K562 (cell line): ENCODE measurements around the gene MEIS1. TPM values are rescaled to one million over a fixed set of nuclear protein-coding genes. Genes with fewer than 3 reads are reported as not detected.

Experiments used
- SMARCA4 ChIP-seq: fragments of 450-650 bp; IDR thresholded peaks from 2 replicates; pipeline ENCODE4 v1.6.1; 2016
- polyA plus RNA-seq, 8 experiments: library from polyadenylated mRNA; depleted of rRNA in 4 of 8; stranded (reverse) in 5 of 8; unstranded in 3 of 8; fragments of >200 nt; fragmentation: Nextera tagmentation in 2 of 8; fragmentation: Illumina TruSeq in 1 of 8; extraction: Ambion mirVana in 2 of 8; extraction: Trizol in 1 of 8; gene quantifications; 2 replicates each; pipeline versions ENCODE4 v1.2.1 to v1.2.3, GENCODE V29; 2011 to 2014; ENCODE audit warnings: inconsistent platforms in 1 of 8, missing spikeins in 1 of 8
- total RNA-seq, 7 experiments: library from RNA; depleted of rRNA in 6 of 7; stranded (reverse); fragments of >200 nt in 6 of 7; fragmentation: Illumina TruSeq in 2 of 7; extraction: Trizol in 2 of 7; gene quantifications; 2 replicates each; pipeline versions ENCODE4 v1.2.1 to v1.2.3, GENCODE V29; 2011 to 2021; ENCODE audit warnings: low replicate concordance in 1 of 7
- TF ChIP-seq, protein P1 (sequence below): fragments of 450-650 bp; IDR thresholded peaks from 2 replicates; pipeline ENCODE4 v1.6.1; 2016; ENCODE audit warnings: mild to moderate bottlenecking, moderate library complexity
- TF ChIP-seq, protein P2 (sequence below), 2 experiments: fragments of 450-650 bp; IDR thresholded peaks; 2 replicates each; pipeline ENCODE4 v1.6.1; 2016; ENCODE audit warnings: mild to moderate bottlenecking in 2 of 2, borderline replicate concordance in 1 of 2, low read depth in 1 of 2, moderate library complexity in 1 of 2
- TF ChIP-seq, protein P3 (sequence below): fragments of 450-650 bp; IDR thresholded peaks from 2 replicates; pipeline ENCODE4 v1.6.1; 2014; ENCODE audit warnings: low read depth, mild to moderate bottlenecking, moderate library complexity, borderline replicate concordance

The MEIS1 gene
- total and polyA plus RNA-seq, 9 of the 15 experiments (the other 6 are each of a cell fraction or from before 2014, with no cell fraction given), result 2.3 to 9.0 (median 5.9) TPM

DNA sequence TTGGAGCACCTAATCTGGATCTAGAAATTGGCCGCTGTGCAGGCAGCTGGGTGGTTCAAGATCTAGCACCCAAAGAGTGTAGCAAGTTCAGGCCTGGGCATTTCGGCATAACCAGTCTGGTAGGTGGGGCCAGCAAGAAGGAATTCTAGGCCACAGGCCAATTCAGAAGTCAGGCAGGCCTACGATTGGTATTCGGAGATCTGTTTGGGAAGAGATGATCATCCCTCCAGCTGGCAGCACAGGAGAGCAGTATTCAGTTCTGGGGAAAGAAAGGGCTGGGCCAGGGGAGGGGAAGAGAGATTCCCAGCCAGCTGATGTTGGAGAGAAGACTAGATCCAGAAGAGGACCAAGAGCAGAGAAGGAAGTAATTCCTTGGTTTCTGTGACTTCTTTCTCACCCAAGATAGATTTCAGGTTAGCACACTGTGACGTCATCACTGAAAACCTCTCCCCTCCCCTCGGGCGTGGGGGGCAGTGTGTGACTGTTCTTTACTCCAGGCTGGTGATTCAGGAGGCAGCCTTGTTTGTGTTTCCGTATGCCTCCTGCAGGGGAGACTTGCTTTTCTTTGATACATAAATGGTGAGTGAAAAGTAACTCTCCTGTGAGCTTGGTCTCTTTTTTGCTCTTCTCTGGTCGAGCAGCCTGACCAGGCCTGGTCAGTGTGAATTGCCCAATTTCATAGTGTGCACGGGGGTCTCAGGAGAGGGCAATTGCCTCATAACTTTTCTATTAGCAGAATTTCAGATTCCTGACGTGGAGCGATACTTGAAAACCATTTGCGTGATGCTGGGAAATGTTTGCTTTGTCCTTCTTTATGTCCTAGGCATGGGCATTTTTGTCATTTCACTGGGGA lies 61.1 kb downstream of the MEIS1 start (continued):
- TF ChIP-seq, protein P1, sequence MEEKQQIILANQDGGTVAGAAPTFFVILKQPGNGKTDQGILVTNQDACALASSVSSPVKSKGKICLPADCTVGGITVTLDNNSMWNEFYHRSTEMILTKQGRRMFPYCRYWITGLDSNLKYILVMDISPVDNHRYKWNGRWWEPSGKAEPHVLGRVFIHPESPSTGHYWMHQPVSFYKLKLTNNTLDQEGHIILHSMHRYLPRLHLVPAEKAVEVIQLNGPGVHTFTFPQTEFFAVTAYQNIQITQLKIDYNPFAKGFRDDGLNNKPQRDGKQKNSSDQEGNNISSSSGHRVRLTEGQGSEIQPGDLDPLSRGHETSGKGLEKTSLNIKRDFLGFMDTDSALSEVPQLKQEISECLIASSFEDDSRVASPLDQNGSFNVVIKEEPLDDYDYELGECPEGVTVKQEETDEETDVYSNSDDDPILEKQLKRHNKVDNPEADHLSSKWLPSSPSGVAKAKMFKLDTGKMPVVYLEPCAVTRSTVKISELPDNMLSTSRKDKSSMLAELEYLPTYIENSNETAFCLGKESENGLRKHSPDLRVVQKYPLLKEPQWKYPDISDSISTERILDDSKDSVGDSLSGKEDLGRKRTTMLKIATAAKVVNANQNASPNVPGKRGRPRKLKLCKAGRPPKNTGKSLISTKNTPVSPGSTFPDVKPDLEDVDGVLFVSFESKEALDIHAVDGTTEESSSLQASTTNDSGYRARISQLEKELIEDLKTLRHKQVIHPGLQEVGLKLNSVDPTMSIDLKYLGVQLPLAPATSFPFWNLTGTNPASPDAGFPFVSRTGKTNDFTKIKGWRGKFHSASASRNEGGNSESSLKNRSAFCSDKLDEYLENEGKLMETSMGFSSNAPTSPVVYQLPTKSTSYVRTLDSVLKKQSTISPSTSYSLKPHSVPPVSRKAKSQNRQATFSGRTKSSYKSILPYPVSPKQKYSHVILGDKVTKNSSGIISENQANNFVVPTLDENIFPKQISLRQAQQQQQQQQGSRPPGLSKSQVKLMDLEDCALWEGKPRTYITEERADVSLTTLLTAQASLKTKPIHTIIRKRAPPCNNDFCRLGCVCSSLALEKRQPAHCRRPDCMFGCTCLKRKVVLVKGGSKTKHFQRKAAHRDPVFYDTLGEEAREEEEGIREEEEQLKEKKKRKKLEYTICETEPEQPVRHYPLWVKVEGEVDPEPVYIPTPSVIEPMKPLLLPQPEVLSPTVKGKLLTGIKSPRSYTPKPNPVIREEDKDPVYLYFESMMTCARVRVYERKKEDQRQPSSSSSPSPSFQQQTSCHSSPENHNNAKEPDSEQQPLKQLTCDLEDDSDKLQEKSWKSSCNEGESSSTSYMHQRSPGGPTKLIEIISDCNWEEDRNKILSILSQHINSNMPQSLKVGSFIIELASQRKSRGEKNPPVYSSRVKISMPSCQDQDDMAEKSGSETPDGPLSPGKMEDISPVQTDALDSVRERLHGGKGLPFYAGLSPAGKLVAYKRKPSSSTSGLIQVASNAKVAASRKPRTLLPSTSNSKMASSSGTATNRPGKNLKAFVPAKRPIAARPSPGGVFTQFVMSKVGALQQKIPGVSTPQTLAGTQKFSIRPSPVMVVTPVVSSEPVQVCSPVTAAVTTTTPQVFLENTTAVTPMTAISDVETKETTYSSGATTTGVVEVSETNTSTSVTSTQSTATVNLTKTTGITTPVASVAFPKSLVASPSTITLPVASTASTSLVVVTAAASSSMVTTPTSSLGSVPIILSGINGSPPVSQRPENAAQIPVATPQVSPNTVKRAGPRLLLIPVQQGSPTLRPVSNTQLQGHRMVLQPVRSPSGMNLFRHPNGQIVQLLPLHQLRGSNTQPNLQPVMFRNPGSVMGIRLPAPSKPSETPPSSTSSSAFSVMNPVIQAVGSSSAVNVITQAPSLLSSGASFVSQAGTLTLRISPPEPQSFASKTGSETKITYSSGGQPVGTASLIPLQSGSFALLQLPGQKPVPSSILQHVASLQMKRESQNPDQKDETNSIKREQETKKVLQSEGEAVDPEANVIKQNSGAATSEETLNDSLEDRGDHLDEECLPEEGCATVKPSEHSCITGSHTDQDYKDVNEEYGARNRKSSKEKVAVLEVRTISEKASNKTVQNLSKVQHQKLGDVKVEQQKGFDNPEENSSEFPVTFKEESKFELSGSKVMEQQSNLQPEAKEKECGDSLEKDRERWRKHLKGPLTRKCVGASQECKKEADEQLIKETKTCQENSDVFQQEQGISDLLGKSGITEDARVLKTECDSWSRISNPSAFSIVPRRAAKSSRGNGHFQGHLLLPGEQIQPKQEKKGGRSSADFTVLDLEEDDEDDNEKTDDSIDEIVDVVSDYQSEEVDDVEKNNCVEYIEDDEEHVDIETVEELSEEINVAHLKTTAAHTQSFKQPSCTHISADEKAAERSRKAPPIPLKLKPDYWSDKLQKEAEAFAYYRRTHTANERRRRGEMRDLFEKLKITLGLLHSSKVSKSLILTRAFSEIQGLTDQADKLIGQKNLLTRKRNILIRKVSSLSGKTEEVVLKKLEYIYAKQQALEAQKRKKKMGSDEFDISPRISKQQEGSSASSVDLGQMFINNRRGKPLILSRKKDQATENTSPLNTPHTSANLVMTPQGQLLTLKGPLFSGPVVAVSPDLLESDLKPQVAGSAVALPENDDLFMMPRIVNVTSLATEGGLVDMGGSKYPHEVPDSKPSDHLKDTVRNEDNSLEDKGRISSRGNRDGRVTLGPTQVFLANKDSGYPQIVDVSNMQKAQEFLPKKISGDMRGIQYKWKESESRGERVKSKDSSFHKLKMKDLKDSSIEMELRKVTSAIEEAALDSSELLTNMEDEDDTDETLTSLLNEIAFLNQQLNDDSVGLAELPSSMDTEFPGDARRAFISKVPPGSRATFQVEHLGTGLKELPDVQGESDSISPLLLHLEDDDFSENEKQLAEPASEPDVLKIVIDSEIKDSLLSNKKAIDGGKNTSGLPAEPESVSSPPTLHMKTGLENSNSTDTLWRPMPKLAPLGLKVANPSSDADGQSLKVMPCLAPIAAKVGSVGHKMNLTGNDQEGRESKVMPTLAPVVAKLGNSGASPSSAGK, result no peak
- TF ChIP-seq, protein P2, sequence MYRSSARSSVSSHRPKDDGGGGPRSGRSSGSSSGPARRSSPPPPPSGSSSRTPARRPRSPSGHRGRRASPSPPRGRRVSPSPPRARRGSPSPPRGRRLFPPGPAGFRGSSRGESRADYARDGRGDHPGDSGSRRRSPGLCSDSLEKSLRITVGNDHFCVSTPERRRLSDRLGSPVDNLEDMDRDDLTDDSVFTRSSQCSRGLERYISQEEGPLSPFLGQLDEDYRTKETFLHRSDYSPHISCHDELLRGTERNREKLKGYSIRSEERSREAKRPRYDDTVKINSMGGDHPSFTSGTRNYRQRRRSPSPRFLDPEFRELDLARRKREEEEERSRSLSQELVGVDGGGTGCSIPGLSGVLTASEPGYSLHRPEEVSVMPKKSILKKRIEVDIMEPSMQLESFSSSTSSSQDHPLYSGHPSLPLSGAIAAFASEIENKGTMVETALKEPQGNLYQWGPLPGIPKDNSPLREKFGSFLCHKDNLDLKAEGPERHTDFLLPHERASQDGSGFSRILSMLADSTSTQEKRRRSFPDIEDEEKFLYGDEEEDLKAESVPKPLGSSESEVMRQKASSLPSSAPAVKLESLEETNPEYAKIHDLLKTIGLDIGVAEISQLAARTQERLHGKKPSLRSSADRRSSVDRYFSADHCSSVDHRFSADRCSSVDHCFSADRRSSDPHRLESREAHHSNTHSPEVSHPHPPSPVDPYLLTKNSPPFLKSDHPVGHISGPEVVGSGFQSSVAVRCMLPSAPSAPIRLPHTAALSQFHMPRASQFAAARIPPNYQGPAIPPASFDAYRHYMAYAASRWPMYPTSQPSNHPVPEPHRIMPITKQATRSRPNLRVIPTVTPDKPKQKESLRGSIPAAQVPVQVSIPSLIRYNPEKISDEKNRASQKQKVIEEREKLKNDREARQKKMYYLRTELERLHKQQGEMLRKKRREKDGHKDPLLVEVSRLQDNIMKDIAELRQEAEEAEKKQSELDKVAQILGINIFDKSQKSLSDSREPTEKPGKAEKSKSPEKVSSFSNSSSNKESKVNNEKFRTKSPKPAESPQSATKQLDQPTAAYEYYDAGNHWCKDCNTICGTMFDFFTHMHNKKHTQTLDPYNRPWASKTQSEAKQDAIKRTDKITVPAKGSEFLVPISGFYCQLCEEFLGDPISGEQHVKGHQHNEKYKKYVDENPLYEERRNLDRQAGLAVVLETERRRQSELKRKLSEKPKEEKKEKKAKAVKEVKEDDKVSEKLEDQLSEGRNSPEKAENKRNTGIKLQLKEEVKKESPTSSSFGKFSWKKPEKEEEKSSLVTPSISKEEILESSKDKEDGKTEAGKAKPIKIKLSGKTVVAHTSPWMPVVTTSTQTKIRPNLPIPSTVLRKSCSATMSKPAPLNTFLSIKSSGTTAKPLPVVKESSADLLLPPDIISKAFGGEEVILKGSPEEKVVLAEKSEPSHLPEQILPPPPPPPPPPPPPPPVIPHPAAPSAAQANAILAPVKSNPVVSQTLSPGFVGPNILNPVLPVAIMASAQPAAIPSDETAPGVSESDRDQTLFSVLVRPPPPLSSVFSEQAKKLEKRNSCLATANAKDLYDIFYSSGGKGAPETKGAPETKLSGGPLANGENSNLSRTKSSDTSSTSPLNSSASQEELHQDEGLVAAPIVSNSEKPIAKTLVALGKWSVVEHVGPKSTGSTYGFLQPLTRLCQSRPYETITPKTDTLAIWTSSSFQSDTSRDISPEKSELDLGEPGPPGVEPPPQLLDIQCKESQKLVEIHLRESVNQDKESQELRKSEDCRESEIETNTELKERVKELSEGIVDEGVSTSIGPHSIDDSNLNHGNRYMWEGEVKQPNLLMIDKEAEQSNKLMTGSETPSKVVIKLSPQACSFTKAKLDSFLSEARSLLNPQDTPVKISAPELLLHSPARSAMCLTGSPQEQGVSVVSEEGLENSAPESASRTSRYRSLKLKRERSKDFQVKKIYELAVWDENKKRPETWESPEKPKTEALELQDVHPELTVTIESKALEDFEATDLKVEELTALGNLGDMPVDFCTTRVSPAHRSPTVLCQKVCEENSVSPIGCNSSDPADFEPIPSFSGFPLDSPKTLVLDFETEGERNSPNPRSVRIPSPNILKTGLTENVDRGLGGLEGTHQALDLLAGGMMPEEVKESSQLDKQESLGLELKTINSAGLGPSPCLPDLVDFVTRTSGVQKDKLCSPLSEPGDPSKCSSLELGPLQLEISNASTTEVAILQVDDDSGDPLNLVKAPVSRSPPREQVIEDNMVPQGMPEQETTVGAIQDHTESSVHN (IDR thresholded peaks at IDR 0.05; ENCODE audit: borderline replicate concordance in 1 of 2, low read depth in 1 of 2), result no peak
- TF ChIP-seq, protein P3, sequence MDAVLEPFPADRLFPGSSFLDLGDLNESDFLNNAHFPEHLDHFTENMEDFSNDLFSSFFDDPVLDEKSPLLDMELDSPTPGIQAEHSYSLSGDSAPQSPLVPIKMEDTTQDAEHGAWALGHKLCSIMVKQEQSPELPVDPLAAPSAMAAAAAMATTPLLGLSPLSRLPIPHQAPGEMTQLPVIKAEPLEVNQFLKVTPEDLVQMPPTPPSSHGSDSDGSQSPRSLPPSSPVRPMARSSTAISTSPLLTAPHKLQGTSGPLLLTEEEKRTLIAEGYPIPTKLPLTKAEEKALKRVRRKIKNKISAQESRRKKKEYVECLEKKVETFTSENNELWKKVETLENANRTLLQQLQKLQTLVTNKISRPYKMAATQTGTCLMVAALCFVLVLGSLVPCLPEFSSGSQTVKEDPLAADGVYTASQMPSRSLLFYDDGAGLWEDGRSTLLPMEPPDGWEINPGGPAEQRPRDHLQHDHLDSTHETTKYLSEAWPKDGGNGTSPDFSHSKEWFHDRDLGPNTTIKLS, result no peak
- no peak for TF ChIP-seq SMARCA4
